Ecto neural progenitor cell (in vitro differentiated cells): Measurements from ENCODE around the gene MTOR.

Source experiments
- DNase-seq: peaks from one replicate; pipeline ENCODE4 v3.0.0-alpha.2; 2018; ENCODE audit warnings: low spot score

Gene MTOR

DNA sequence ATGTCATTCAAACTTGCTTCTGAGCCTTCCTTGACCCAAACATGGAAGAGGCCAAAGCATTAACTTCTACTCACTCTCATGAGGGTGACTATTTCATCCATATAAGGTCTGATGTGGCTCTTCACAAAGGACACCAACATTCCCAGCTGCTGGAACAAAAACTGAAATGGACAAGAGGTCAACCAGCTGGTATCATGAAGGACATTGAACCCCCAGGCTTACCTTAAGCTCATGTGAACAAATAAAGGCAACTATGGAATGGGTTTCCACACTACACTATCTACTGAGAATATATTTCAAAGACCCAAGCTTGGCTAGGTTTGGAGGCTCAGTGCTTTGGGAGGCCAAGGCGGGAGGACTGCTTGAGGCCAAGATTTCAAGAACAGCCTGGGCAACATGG, 46.3 kb downstream of the MTOR start:
- DNase-seq, result no peak

- DNase-seq, result no peak
These were observed 46.9 kb downstream of the MTOR start for GRCh38 chr1:11215381-11216005.

DNA sequence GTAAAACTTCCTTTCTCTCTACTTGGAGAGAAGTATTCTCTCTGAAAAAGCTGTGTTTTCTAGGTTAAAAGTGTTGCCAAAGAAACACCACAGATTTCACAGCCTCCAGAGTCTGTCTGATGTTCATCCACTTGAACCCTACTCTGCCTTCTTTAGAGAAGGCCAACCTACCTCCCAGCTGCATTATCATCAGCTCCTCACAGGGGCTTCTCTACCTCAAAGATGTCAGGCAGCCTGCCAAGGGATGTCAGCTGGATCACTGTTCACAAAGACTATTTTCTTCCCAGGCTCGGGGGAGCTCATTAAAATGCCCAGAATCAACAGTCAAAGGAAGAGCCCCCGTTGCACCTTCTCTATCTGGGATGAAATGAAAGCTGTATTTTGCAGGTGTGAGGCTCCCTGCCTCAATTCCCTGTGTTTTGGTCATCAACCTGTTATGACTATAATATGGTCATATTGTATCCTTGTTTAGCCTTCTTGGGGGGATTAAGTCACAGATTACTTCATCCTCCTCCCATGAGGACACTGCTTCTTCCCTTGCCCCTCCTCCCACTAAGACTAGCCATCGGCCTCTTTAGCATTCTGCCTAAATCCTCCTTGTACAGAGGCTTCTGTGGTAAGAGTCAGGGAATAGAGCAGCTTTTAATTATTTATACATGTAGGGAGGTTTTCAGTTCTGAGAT, 47.5 kb downstream of the MTOR start:
- no peak for DNase-seq

- no peak for DNase-seq
These were observed 50.3 kb downstream of the MTOR start for GRCh38 chr1:11211925-11212587.

- DNase-seq, result no peak
These were observed 50.9 kb downstream of the MTOR start for GRCh38 chr1:11211461-11211860.

- no peak for DNase-seq
These were observed 54.3 kb downstream of the MTOR start for GRCh38 chr1:11207898-11208611.

DNA sequence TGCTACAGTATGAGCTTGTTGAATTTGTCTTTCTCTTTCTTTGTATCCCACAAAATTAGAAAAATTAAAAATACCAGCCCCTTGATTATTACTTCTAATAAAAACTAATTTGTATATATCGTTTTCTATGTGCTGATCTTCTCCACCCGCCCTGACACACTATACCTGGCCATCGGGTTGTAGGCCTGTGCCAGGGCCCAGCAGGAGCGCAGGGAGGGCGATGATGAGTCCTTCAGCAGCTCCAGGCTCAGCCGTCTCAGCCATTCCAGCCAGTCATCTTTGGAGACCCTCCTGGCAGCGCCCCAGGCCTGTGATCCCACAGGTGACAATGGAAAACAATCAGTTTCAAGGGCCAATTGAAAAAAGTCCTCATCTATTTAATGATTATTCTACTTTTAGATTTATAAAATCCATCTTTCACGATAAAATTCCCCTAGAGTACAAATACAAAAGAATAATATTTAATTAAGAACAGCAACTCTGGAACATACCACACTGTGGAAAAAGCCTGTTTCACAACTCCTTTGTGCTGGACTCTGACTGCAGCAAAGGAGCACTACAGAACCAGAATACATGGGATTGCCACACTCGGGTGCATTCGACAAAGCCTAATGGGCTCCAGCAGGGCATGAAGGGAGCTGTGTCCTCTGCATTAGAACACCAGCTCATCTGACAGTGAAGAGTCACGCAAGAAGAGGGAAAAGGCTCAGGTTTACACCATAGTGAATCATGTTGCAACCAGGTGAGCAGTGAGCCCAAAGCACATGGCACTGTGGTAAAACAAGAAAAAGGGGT, 57.8 kb downstream of the MTOR start:
- DNase-seq, result no peak

DNA sequence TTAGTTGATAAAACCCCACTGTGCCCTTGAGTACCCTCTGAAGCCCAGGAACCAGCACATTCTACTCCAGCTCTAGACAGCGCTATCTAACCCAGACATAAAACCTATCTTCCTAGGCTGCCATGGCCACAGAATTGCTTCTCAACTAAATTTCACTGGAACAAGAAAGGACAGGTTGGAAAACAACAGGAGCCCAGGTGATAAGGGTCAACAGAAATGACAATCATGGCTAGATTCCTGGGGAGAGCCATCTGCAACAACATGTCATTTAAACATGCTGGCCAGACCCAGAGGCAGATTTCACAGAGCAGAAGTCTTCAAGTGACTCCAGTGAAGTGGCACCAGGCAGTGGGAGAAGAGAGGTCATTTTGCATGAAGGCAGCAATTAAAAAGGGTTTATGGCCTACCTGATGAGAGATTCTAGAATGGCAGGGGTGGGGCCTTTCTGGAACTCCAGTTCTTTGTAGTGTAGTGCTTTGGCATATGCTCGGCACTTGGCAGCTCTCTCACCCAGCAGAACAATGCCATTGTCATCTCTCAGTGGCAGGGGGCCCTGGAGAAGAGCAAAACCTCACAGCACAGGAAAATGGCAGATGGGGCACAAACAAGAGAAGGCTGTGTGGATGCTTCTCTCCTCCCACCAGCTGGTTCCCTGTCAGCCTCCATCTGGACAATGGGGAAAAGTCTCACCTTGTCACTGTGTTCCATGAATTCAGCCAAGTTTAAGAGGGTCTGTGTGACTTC, 63.3 kb downstream of the MTOR start:
- no peak for DNase-seq

DNA sequence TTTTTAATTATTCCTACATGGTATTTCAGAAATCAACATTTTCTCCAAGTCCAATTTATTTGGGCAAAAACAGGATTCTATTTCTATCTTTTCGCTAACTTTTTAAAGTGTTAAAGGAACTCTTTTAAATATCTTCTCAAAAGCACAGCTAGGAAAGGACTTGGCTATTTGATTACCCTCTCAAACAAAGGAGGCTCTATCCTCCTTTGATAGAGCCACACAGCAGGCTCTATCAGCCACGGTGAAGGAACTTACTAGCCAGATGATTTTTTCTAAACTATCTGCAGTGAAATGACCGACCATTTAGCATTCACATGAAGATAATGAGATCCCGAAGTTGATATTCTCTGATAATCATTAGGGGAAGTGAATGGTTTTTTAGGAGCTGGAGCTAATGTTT, 64.1 kb downstream of the MTOR start:
- no peak for DNase-seq

DNA sequence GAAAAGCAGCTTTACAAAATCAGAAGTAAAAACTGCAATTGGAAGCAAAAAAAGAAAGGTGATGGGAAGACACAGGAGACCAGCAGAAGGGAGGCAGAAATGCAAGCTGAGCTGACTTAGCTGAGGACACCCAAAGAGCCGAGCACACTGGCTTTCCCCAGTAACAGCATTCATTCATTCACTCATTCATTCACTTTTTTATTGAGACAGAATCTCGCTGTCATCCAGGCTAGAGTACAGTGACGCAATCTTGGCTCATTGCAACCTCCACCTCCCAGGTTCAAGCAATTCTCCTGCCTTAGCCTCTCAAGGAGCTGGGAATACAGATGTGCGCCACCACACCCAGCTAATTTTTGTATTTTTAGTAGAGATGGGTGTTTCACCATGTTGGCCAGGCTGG, 65.0 kb downstream of the MTOR start:
- DNase-seq, result no peak

- no peak for DNase-seq
These were observed 65.4 kb downstream of the MTOR start for GRCh38 chr1:11196945-11197344.

GRCh38 chr1:11194407-11195176, 67.8 kb downstream of the MTOR start:
- no peak for DNase-seq

- DNase-seq, result no peak
These were observed 69.0 kb downstream of the MTOR start for GRCh38 chr1:11193376-11193775.

- no peak for DNase-seq
These were observed 73.4 kb downstream of the MTOR start, which contains the start of gene ANGPTL7 for GRCh38 chr1:11188858-11189451. TSS of gene ANGPTL7 (plus strand) at chr1:11189355. CDS start at chr1:11189580, 225 bp downstream.

GRCh38 chr1:11188381-11188780, 74.0 kb downstream of the MTOR start:
- no peak for DNase-seq

- no peak for DNase-seq
These were observed 74.4 kb downstream of the MTOR start for GRCh38 chr1:11187931-11188330.

DNA sequence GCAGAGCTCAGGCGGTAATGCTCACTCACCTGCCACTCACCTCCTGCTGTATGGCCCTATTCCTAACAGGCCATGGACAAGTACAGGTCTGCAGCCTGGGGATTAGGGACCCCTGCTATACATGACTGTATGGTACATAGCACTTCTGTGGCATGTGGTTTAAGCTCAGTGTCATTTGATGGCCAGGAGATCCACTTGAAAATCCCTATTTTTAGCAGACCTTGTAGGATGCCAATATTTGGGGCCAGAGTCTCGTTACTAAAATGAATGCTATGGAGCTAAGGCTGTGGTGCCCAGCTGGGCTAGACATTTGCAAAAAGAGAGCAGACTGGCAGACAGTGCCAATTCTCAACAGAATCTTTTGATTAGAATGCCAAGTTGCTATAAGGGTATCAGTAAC, 74.9 kb downstream of the MTOR start:
- DNase-seq, result no peak

DNA sequence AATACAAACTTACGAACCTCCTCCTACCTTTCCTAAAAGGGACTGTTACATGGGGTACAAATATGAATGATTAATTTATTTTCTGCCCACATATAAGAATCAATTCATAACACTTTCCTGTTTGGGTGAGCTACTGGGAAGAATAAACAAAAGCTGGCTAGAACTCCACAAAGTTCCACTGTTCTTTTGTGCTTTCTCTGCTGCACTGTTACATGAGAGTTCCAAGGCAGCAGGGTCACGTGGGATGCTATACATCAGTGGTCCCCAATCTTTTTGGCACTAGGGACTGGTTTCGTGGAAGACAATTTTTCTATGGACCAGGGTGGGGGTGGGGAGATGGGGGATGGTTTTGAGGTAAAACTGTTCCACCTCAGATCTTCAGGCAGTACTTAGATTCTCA, 75.4 kb downstream of the MTOR start:
- no peak for DNase-seq

DNA sequence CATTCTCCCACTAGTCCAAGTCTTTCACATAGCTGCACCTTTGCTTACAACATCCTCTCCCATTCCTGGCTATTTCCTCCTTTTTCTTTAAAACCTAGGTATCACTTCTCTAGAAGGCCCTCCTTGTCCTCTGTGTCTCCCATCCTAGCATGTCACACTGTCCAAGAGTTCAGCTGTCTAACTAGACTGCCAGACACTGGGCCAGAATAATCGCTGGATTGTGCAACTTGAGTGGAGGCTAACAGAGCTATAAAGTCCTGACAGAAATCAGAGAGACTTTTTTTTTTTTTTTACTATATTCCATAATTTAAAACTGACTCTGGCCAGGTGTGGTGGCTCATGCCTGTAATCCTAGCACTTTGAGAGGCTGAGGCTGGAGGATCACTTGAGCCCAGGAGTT, 77.4 kb downstream of the MTOR start:
- DNase-seq, result no peak

- no peak for DNase-seq
These were observed 79.5 kb downstream of the MTOR start for GRCh38 chr1:11182884-11183283.
